ENCODE data around the gene TRIP12. TPM values are rescaled to one million over a fixed set of nuclear protein-coding genes. Genes with fewer than 3 reads are reported as not detected.

TRIP12 gene
- total RNA-seq, 2 donors from 2014 or later = 77.6 to 170 TPM

DNA sequence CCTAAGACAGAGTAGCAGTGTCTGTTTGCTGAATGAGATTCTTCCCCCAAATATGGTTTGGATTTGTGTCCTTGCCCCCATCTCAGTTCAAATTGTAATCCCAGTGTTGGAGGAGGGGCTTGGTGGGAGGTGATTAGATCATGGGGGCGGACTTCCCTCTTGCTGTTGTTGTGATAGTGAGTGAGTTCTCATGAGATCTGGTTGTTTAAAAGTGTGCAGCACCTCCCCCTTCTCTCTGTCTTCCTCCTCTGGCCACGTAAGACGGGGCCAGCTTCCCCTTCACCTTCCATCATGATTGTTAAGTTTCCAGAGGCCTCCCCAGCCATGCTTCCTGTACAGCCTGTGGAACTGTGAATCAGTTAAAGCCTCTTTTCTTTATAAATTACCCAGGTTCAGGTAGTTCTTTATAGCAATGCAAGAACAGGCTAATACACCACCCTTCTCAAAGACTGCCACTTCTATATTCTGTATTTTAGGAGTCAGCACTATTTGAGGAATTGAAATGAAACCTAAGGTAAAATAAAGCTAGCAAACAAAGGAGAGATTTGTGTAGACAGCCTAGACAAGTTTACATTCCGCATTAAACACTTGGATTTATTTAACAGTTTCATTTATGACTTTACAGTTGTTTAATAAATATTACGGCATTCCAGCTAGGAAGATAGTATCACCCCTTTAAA lies 22.1 kb upstream of the TRIP12 start:
- no peak for ATAC-seq

DNA sequence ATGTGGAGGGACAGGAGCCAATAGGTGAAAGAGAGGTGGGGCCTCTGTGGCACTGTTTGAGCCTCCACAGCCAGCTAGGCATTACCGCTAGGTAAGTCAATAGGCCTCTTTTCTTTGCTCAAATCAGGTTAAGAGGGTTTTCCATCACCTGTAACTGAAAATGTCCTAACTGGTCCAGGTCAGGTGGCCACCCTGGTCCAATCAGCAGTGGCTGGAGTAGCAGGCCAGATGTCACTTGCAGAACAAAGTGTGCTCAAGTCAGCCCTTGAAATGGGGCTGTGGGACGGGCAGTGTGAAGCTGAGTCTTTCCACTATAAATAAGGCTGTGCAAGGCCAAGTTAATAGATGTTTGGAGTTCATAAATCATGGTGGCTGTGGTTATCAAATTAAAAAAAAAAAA lies 21.4 kb upstream of the TRIP12 start:
- H3K4me1 ChIP-seq = no peaks in the 10 kb centered on the region
- DNase-seq (no peak), ATAC-seq (no peak)
- H3K27ac ChIP-seq = no peak overlapping the region
- WGBS, 2 donors = 96 to 98% methylated on average over 2 of the region's 2 CpGs
- H3K4me3 ChIP-seq = no peak overlapping the region
- no peaks in the 10 kb centered on the region for H3K9me3 ChIP-seq
- H3K36me3 ChIP-seq (replicated peaks in 1 of 2; ENCODE audit: insufficient read depth in 1 of 2, low read depth in 2 of 2) = no peaks in the 10 kb centered on the region
- TF ChIP-seq POLR2A (IDR thresholded peaks at IDR 0.05) = no peak
- TF ChIP-seq, protein P1, sequence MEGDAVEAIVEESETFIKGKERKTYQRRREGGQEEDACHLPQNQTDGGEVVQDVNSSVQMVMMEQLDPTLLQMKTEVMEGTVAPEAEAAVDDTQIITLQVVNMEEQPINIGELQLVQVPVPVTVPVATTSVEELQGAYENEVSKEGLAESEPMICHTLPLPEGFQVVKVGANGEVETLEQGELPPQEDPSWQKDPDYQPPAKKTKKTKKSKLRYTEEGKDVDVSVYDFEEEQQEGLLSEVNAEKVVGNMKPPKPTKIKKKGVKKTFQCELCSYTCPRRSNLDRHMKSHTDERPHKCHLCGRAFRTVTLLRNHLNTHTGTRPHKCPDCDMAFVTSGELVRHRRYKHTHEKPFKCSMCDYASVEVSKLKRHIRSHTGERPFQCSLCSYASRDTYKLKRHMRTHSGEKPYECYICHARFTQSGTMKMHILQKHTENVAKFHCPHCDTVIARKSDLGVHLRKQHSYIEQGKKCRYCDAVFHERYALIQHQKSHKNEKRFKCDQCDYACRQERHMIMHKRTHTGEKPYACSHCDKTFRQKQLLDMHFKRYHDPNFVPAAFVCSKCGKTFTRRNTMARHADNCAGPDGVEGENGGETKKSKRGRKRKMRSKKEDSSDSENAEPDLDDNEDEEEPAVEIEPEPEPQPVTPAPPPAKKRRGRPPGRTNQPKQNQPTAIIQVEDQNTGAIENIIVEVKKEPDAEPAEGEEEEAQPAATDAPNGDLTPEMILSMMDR (IDR thresholded peaks at IDR 0.05) = no peak
- intact Hi-C loops (cut with DNase I) = no loop called here
- H3K27me3 ChIP-seq = no peaks in the 10 kb centered on the region

More for the DNA sequence above, 22.1 kb upstream of the TRIP12 start:
- TF ChIP-seq, protein P1 (IDR thresholded peaks at IDR 0.05) = no peak
- no peak for TF ChIP-seq POLR2A (IDR thresholded peaks at IDR 0.05)
- intact Hi-C loops (cut with DNase I) = no loop called here
- no peak overlapping the region for H3K4me3 ChIP-seq
- DNase-seq = no peak
- H3K9me3 ChIP-seq = no peaks in the 10 kb centered on the region
- no peaks in the 10 kb centered on the region for H3K36me3 ChIP-seq (replicated peaks in 1 of 2; ENCODE audit: insufficient read depth in 1 of 2, low read depth in 2 of 2)
- 85 to 87% methylated on average over 5 of the region's 5 CpGs for WGBS, 2 donors
- H3K27ac ChIP-seq = no peak overlapping the region
- H3K27me3 ChIP-seq = no peaks in the 10 kb centered on the region
- H3K4me1 ChIP-seq = no peaks in the 10 kb centered on the region

DNA sequence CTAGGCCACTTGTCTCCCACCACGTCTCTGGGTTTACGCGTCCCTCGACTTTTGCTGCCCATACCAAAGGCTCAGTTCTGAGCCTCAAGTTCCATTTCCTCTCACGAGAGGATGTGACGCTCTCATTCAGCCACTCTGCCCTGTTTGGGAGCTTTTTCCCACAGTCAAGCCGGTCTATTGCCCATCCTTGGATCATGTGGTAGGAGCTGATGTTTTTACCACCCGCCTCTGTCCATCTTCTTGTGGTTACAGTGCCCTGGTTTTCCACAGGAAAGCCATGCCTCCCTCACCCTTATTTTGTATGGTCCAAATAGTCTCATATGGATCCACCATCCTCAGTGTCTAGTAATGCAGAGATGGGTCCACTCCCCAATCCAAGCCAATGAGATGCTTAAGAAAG lies 20.9 kb upstream of the TRIP12 start:
- Histone ChIP-seq H3K36me3 (replicated peaks in 1 of 2; ENCODE audit: insufficient read depth in 1 of 2, low read depth in 2 of 2) (no peaks in the 10 kb centered on the region), H3K27ac (no peak overlapping the region), H3K4me1 (no peaks in the 10 kb centered on the region), H3K9me3 (no peaks in the 10 kb centered on the region), H3K4me3 (no peak overlapping the region), H3K27me3 (no peaks in the 10 kb centered on the region)
- TF ChIP-seq POLR2A (IDR thresholded peaks at IDR 0.05) = no peak
- TF ChIP-seq, protein P1 (IDR thresholded peaks at IDR 0.05) = no peak
- intact Hi-C loops (cut with DNase I) = no loop called here
- DNase-seq (no peak), ATAC-seq (no peak)
- WGBS, 2 donors = 96% methylated on average over 8 of the region's 8 CpGs

DNA sequence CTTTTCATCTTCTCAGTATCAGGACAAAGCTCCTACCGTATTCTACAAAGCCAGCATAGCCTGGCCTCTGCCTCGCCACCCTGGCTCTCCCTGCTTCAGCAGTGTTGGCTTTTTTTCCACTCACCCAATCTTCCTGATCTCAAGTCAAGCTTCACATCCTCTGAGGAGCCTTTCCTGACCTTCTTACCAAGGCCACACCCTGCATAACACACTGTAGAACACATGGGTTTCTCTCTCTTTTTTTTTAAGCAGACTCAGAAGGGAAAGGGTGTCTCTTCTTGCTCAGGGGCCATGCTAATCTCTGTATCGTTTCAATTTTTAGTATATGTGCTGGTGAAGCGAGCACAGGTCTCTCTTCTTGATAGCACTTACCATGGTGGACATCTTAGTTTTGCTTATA lies 15.7 kb upstream of the TRIP12 start:
- H3K9me3 ChIP-seq = no peaks in the 10 kb centered on the region
- no peak overlapping the region for H3K4me3 ChIP-seq
- H3K27me3 ChIP-seq = no peaks in the 10 kb centered on the region
- TF ChIP-seq, protein P1 (IDR thresholded peaks at IDR 0.05) = no peak
- TF ChIP-seq POLR2A (IDR thresholded peaks at IDR 0.05) = no peak
- intact Hi-C loops (cut with DNase I) = no loop called here
- DNase-seq (no peak), ATAC-seq (no peak)
- no peak overlapping the region for H3K27ac ChIP-seq
- WGBS, 2 donors = 91 to 92% methylated on average over 4 of the region's 4 CpGs
- no peaks in the 10 kb centered on the region for H3K36me3 ChIP-seq (replicated peaks in 1 of 2; ENCODE audit: insufficient read depth in 1 of 2, low read depth in 2 of 2)
- no peaks in the 10 kb centered on the region for H3K4me1 ChIP-seq

DNA sequence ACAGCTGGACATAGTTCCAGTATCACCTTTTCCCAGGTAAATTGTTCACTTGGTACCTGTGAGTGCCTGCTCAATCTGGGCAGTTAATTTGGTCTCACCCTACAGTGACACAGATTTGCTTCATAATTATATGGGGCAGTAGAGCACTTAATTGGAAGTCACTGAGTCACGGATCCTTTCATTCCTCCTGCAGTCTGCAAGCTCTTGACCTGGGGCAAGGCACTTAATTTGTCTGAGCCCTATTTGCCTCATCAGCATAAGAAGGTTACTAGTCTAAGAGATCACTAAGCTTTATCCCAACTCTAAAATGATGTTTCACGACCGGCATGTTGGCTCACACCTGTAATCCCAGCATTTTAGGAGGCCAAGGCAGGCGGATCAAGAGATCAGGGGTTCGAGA lies 9.4 kb upstream of the TRIP12 start:
- intact Hi-C loops (cut with DNase I) = no loop called here
- Histone ChIP-seq H3K4me3 (no peak overlapping the region), H3K27me3 (no peaks in the 10 kb centered on the region), H3K4me1 (no peaks in the 10 kb centered on the region), H3K27ac (no peak overlapping the region), H3K36me3 (replicated peaks in 1 of 2; ENCODE audit: insufficient read depth in 1 of 2, low read depth in 2 of 2) (no peaks in the 10 kb centered on the region), H3K9me3 (no peaks in the 10 kb centered on the region)
- ATAC-seq (no peak), DNase-seq (no peak)
- TF ChIP-seq POLR2A (IDR thresholded peaks at IDR 0.05) = no peak
- TF ChIP-seq, protein P1 (IDR thresholded peaks at IDR 0.05) = no peak
- 87 to 91% methylated on average over 2 to 5 of the region's 5 CpGs for WGBS, 2 donors
